ENCODE results near the gene LRCH4.
"Not testable (repeated sequence)": the region's sequence is repeated elsewhere in the genome, so short reads cannot be mapped to it uniquely, and the experiment has no call there.

GRCh38 chr7:100536695-100537094 lies 49.2 kb downstream of the LRCH4 start:
- TF ChIP-seq, protein P1, sequence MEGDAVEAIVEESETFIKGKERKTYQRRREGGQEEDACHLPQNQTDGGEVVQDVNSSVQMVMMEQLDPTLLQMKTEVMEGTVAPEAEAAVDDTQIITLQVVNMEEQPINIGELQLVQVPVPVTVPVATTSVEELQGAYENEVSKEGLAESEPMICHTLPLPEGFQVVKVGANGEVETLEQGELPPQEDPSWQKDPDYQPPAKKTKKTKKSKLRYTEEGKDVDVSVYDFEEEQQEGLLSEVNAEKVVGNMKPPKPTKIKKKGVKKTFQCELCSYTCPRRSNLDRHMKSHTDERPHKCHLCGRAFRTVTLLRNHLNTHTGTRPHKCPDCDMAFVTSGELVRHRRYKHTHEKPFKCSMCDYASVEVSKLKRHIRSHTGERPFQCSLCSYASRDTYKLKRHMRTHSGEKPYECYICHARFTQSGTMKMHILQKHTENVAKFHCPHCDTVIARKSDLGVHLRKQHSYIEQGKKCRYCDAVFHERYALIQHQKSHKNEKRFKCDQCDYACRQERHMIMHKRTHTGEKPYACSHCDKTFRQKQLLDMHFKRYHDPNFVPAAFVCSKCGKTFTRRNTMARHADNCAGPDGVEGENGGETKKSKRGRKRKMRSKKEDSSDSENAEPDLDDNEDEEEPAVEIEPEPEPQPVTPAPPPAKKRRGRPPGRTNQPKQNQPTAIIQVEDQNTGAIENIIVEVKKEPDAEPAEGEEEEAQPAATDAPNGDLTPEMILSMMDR (conservative IDR thresholded peaks at IDR 0.05; ENCODE audit: low read length), result not testable (repeated sequence)
- not testable (repeated sequence) for TF ChIP-seq EZH2phosphoT487 (IDR thresholded peaks at IDR 0.05; ENCODE audit: borderline replicate concordance, low read depth, low read length)
